ENCODE results near the gene TST. TPM values are rescaled to one million over a fixed set of nuclear protein-coding genes. Genes with fewer than 3 reads are reported as not detected.

The TST gene
- polyA plus RNA-seq, 1 of the 3 experiments (the other 2 are of a cell fraction) = 49.4 TPM

DNA sequence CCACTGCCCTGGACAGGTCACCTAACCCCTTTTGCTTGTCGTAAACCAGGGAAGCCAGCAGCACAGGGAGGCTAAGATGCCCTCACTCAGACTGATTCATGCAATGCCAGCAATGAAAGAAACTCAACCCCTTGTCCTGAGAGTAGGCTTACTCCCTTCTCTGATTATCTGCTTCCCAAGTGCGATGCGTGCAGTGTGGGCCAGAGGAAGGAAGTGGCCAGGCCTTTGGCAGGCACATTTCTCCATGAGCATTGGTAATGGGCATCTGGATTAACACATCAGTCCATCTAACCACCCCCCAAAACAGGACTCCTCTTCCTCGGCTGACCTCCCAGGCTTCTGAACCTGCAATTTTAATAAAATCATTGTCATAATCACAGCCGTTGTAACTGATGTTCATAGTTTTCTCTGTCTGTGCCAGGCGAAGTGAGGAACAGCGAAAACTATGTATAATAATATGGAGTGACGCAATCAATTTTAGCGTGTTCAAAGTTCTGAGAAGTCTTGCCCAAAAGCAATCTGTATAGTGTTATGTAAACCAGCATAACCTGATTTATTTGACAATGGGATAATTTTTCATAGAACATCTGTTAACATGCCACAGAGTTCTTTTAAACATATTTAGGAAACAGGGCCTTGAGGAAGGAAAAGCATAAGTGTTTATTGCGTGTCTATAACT, 33.9 kb downstream of the TST start:
- Histone ChIP-seq H3K9me2 (no peaks in the 10 kb centered on the region), H3K4me2 (no peak overlapping the region), H4K20me1 (ENCODE audit: insufficient read depth) (no peaks in the 10 kb centered on the region), H2AFZ (ENCODE audit: low read depth) (no peak overlapping the region), H3K27me3 (ENCODE audit: insufficient read depth) (peaks cover 7% of the 10 kb centered on the region; the same call in 1 of the 2 replicates), H3K4me1 (ENCODE audit: control insufficient read depth in 1 of 2, insufficient read depth in 2 of 2, low read depth in 1 of 2, low read length in 1 of 2) (no peaks in the 10 kb centered on the region), H3K27ac (ENCODE audit: low read depth in 2 of 2, low read length in 1 of 2) (no peak overlapping the region), H3K36me3 (replicated peaks in 1 of 2; ENCODE audit: control insufficient read depth in 1 of 2, insufficient read depth in 2 of 2, low read length in 1 of 2) (no peaks in the 10 kb centered on the region), H3K4me3 (ENCODE audit: low read depth in 2 of 2, low read length in 1 of 2) (no peak overlapping the region), H3K9me3 (no peaks in the 10 kb centered on the region), H3K79me2 (ENCODE audit: insufficient read depth) (no peaks in the 10 kb centered on the region), H3K9ac (no peak overlapping the region), H3F3A (replicated peaks; ENCODE audit: insufficient read depth) (no peaks in the 10 kb centered on the region)
- DNase-seq = no peak
- TF ChIP-seq YY1 (IDR thresholded peaks at IDR 0.05; ENCODE audit: low read depth) = no peak
- no peak for TF ChIP-seq ELF1 (IDR thresholded peaks at IDR 0.05)
- no peak for TF ChIP-seq JUND (IDR thresholded peaks at IDR 0.05)
- no peak for TF ChIP-seq RFX5 (IDR thresholded peaks at IDR 0.05; ENCODE audit: low read length)
- TF ChIP-seq EZH2phosphoT487 (IDR thresholded peaks at IDR 0.05; ENCODE audit: borderline replicate concordance, low read depth) = no peak
- no peak for TF ChIP-seq TCF12 (IDR thresholded peaks at IDR 0.05)
- no peak for TF ChIP-seq RAD21 (IDR thresholded peaks at IDR 0.05; ENCODE audit: low read length)
- TF ChIP-seq, protein P1, sequence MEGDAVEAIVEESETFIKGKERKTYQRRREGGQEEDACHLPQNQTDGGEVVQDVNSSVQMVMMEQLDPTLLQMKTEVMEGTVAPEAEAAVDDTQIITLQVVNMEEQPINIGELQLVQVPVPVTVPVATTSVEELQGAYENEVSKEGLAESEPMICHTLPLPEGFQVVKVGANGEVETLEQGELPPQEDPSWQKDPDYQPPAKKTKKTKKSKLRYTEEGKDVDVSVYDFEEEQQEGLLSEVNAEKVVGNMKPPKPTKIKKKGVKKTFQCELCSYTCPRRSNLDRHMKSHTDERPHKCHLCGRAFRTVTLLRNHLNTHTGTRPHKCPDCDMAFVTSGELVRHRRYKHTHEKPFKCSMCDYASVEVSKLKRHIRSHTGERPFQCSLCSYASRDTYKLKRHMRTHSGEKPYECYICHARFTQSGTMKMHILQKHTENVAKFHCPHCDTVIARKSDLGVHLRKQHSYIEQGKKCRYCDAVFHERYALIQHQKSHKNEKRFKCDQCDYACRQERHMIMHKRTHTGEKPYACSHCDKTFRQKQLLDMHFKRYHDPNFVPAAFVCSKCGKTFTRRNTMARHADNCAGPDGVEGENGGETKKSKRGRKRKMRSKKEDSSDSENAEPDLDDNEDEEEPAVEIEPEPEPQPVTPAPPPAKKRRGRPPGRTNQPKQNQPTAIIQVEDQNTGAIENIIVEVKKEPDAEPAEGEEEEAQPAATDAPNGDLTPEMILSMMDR (IDR thresholded peaks at IDR 0.05) = no peak
- no peak for TF ChIP-seq RXRA (IDR thresholded peaks at IDR 0.05; ENCODE audit: borderline replicate concordance, low read depth)
- 59% methylated on average over 10 of the region's 10 CpGs for WGBS (ENCODE audit: low lambda C conversion rate)
- ChIA-PET POLR2A (no interaction called here), CTCF (interaction anchor here (0.6 to 1.0 kb wide), 2 partner anchors 14 to 197 kb away, joined by 3 to 5 read pairs; no protein-coding TSS in a partner anchor)

DNA sequence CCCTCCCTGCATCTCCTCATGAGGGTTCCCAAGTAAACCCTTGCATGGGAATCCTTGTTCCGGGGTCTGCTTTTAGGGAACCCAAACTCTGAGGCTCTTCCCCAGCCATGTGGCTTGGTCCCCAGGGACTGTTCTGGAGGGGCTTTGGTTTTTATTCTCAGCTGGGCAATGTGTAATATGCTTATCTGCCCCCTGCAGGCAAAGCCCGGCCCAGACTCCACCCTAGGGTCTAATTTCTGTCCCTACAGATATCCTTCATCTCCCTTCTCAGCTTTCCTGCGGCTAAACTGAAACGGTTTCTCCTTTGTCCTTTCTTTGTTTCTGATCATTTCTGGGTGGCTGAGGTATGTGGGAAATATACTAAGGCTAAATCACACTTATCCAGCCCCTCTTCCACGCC, 37.1 kb downstream of the TST start:
- no peaks in the 10 kb centered on the region for H3K9me3 ChIP-seq
- H3K9me2 ChIP-seq = no peaks in the 10 kb centered on the region
- no peaks in the 10 kb centered on the region for H3F3A ChIP-seq (replicated peaks; ENCODE audit: insufficient read depth)
- H3K36me3 ChIP-seq (replicated peaks in 1 of 2; ENCODE audit: control insufficient read depth in 1 of 2, insufficient read depth in 2 of 2, low read length in 1 of 2) = no peaks in the 10 kb centered on the region
- H3K4me3 ChIP-seq (ENCODE audit: low read depth in 2 of 2, low read length in 1 of 2) = no peak overlapping the region
- no peak overlapping the region for H3K9ac ChIP-seq
- TF ChIP-seq RCOR1 (IDR thresholded peaks at IDR 0.05; ENCODE audit: low read length) (no peak), POLR2AphosphoS5 (IDR thresholded peaks at IDR 0.05; ENCODE audit: low read depth, low read length) (no peak), JUND (IDR thresholded peaks at IDR 0.05) (no peak), YY1 (IDR thresholded peaks at IDR 0.05; ENCODE audit: low read depth) (no peak), NFIC (IDR thresholded peaks at IDR 0.05; ENCODE audit: borderline replicate concordance) (no peak), NRF1 (IDR thresholded peaks at IDR 0.05; ENCODE audit: low read depth, low read length) (no peak), EZH2phosphoT487 (IDR thresholded peaks at IDR 0.05; ENCODE audit: borderline replicate concordance, low read depth) (no peak), FOSL2 (IDR thresholded peaks at IDR 0.05; ENCODE audit: borderline replicate concordance, low read depth) (no peak)
- TF ChIP-seq, protein P2, sequence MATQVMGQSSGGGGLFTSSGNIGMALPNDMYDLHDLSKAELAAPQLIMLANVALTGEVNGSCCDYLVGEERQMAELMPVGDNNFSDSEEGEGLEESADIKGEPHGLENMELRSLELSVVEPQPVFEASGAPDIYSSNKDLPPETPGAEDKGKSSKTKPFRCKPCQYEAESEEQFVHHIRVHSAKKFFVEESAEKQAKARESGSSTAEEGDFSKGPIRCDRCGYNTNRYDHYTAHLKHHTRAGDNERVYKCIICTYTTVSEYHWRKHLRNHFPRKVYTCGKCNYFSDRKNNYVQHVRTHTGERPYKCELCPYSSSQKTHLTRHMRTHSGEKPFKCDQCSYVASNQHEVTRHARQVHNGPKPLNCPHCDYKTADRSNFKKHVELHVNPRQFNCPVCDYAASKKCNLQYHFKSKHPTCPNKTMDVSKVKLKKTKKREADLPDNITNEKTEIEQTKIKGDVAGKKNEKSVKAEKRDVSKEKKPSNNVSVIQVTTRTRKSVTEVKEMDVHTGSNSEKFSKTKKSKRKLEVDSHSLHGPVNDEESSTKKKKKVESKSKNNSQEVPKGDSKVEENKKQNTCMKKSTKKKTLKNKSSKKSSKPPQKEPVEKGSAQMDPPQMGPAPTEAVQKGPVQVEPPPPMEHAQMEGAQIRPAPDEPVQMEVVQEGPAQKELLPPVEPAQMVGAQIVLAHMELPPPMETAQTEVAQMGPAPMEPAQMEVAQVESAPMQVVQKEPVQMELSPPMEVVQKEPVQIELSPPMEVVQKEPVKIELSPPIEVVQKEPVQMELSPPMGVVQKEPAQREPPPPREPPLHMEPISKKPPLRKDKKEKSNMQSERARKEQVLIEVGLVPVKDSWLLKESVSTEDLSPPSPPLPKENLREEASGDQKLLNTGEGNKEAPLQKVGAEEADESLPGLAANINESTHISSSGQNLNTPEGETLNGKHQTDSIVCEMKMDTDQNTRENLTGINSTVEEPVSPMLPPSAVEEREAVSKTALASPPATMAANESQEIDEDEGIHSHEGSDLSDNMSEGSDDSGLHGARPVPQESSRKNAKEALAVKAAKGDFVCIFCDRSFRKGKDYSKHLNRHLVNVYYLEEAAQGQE (IDR thresholded peaks at IDR 0.05; ENCODE audit: low read depth, low read length) = no peak
- H2AFZ ChIP-seq (ENCODE audit: low read depth) = no peak overlapping the region
- 51% methylated on average over 5 of the region's 5 CpGs for WGBS (ENCODE audit: low lambda C conversion rate)
- no peak for DNase-seq
- H3K4me2 ChIP-seq = no peak overlapping the region
- POLR2A ChIA-PET = no interaction called here
- CTCF ChIA-PET = interaction anchor here (1.1 to 4.4 kb wide), 5 partner anchors 10 to 436 kb away, joined by 3 to 22 read pairs (median 5); no protein-coding TSS in a partner anchor
- no peak overlapping the region for H3K27ac ChIP-seq (ENCODE audit: low read depth in 2 of 2, low read length in 1 of 2)
- H3K27me3 ChIP-seq (ENCODE audit: insufficient read depth) = no peaks in the 10 kb centered on the region; the same call in 1 of the 2 replicates
- no peaks in the 10 kb centered on the region; a peak in 1 of 4 replicates for H3K4me1 ChIP-seq (ENCODE audit: control insufficient read depth in 1 of 2, insufficient read depth in 2 of 2, low read depth in 1 of 2, low read length in 1 of 2)
- no peaks in the 10 kb centered on the region for H3K79me2 ChIP-seq (ENCODE audit: insufficient read depth)
- no peaks in the 10 kb centered on the region for H4K20me1 ChIP-seq (ENCODE audit: insufficient read depth)

All from SK-N-SH (cell line).